GM12878 (cell line): ENCODE data around the gene MBOAT2.

ENCODE experiments used
- EGR1 ChIP-seq, 2 experiments: IDR thresholded peaks; 1 replicate in 1 of 2; 2 replicates in 1 of 2; pipeline ENCODE4 v1.6.1; 2011 to 2012; ENCODE audit warnings: low read depth in 2 of 2, low read length in 2 of 2, borderline replicate concordance in 1 of 2, mild to moderate bottlenecking in 1 of 2, moderate library complexity in 1 of 2
- SPI1 ChIP-seq: IDR thresholded peaks from 2 replicates; pipeline ENCODE4 v1.6.1; 2011; ENCODE audit warnings: low read depth, mild to moderate bottlenecking, low read length, moderate library complexity, borderline replicate concordance; ENCODE audit not compliant: insufficient read depth
- ZNF274 ChIP-seq: IDR thresholded peaks from one replicate; pipeline ENCODE4 v1.8.0; 2011; ENCODE audit not compliant: insufficient read length, insufficient read depth
- ZNF384 ChIP-seq: IDR thresholded peaks from 2 replicates; pipeline ENCODE4 v1.6.1; 2012; ENCODE audit warnings: low read depth, mild to moderate bottlenecking, low read length, improper control_type of control experiment, borderline replicate concordance

- TF ChIP-seq SPI1 (no peak), ZNF384 (no peak), EGR1 (IDR thresholded peaks at IDR 0.05; ENCODE audit: borderline replicate concordance in 1 of 2, low read depth in 2 of 2, low read length in 2 of 2) (no peak), ZNF274 (no peak)
These were observed 5.6 kb upstream of the MBOAT2 start for GRCh38 chr2:9008951-9009664.
